ENCODE measurements around the gene EIF2D. TPM values are rescaled to one million over a fixed set of nuclear protein-coding genes. Genes with fewer than 3 reads are reported as not detected.

Gene EIF2D
- total RNA-seq, 3 donors from 2014 or later (not counting 1 experiment from before 2014, with no cell fraction given) = 31.8 to 34.6 (median 32.7) TPM

- Mint-ChIP-seq H3K36me3 (peaks cover 6% of the 10 kb centered on the region), H3K27ac (peak overlapping the region; percentile 44 to 89), H3K4me3 (no peak overlapping the region), H3K9me3 (no peaks in the 10 kb centered on the region), H3K27me3 (ENCODE audit: low read depth in 2 of 2) (no peaks in the 10 kb centered on the region), H3K4me1 (peaks cover 34 to 35% of the 10 kb centered on the region in 2 donors)
- H3K4me3 ChIP-seq (ENCODE audit: low read length) = no peak overlapping the region
- TF ChIP-seq CTCF (IDR thresholded peaks at IDR 0.05) = no peak
- H3K27me3 ChIP-seq (ENCODE audit: control insufficient read depth, insufficient read depth, low read length) = no peaks in the 10 kb centered on the region
- H3K4me1 ChIP-seq (ENCODE audit: control insufficient read depth, insufficient read depth, low read length) = peaks cover 19% of the 10 kb centered on the region
- H3K27ac ChIP-seq (ENCODE audit: low read length) = no peak overlapping the region
- DNase-seq (no peak), ATAC-seq (no peak)
- 95% methylated on average over 7 of the region's 7 CpGs for WGBS (ENCODE audit: insufficient coverage)
- H3K9me3 ChIP-seq (ENCODE audit: control insufficient read depth, insufficient read depth, low read length) = no peaks in the 10 kb centered on the region
- H3K36me3 ChIP-seq (ENCODE audit: control insufficient read depth, insufficient read depth, low read length) = peaks cover 77% of the 10 kb centered on the region
- intact Hi-C loops (cut with micrococcal nuclease) = no loop called here
Measured at GRCh38 chr1:206595581-206596318, 16.5 kb downstream of the EIF2D start.

GRCh38 chr1:206593351-206593925 is 18.8 kb downstream of the EIF2D start:
- peaks cover 6% of the 10 kb centered on the region for H3K36me3 Mint-ChIP-seq
- no peaks in the 10 kb centered on the region for H3K9me3 ChIP-seq (ENCODE audit: control insufficient read depth, insufficient read depth, low read length)
- no peaks in the 10 kb centered on the region for H3K27me3 Mint-ChIP-seq (ENCODE audit: low read depth in 2 of 2)
- H3K4me1 ChIP-seq (ENCODE audit: control insufficient read depth, insufficient read depth, low read length) = peaks cover 30% of the 10 kb centered on the region
- WGBS (ENCODE audit: insufficient coverage) = 97% methylated on average over 6 of the region's 7 CpGs
- DNase-seq (no peak), ATAC-seq (no peak)
- H3K27me3 ChIP-seq (ENCODE audit: control insufficient read depth, insufficient read depth, low read length) = no peaks in the 10 kb centered on the region
- H3K36me3 ChIP-seq (ENCODE audit: control insufficient read depth, insufficient read depth, low read length) = peaks cover 74% of the 10 kb centered on the region
- H3K27ac Mint-ChIP-seq = peak overlapping the region; percentile 89 to 90
- peaks cover 57% of the 10 kb centered on the region in 2 donors for H3K4me1 Mint-ChIP-seq
- no peak overlapping the region for H3K4me3 Mint-ChIP-seq
- no peak overlapping the region for H3K27ac ChIP-seq (ENCODE audit: low read length)
- no peak for TF ChIP-seq CTCF (IDR thresholded peaks at IDR 0.05)
- H3K4me3 ChIP-seq (ENCODE audit: low read length) = no peak overlapping the region
- intact Hi-C loops (cut with micrococcal nuclease) = no loop called here
- H3K9me3 Mint-ChIP-seq = no peaks in the 10 kb centered on the region

- TF ChIP-seq CTCF (IDR thresholded peaks at IDR 0.05) = no peak
- peak overlapping the region; percentile 89 to 90 for H3K27ac Mint-ChIP-seq
- no peak for DNase-seq
- no peak for ATAC-seq
- no peaks in the 10 kb centered on the region for H3K9me3 ChIP-seq (ENCODE audit: control insufficient read depth, insufficient read depth, low read length)
- no peaks in the 10 kb centered on the region for H3K27me3 Mint-ChIP-seq (ENCODE audit: low read depth in 2 of 2)
- peaks cover 1% of the 10 kb centered on the region for H3K36me3 Mint-ChIP-seq
- peaks cover 57 to 59% of the 10 kb centered on the region in 2 donors for H3K4me1 Mint-ChIP-seq
- H3K36me3 ChIP-seq (ENCODE audit: control insufficient read depth, insufficient read depth, low read length) = peaks cover 80% of the 10 kb centered on the region
- H3K27ac ChIP-seq (ENCODE audit: low read length) = no peak overlapping the region
- peaks cover 30% of the 10 kb centered on the region for H3K4me1 ChIP-seq (ENCODE audit: control insufficient read depth, insufficient read depth, low read length)
- intact Hi-C loops (cut with micrococcal nuclease) = no loop called here
- no peak overlapping the region for H3K4me3 Mint-ChIP-seq
- no peaks in the 10 kb centered on the region for H3K27me3 ChIP-seq (ENCODE audit: control insufficient read depth, insufficient read depth, low read length)
- WGBS (ENCODE audit: insufficient coverage) = 95% methylated on average over 9 of the region's 9 CpGs
- no peak overlapping the region for H3K4me3 ChIP-seq (ENCODE audit: low read length)
- no peaks in the 10 kb centered on the region for H3K9me3 Mint-ChIP-seq
Measured at GRCh38 chr1:206591696-206592095, 20.6 kb downstream of the EIF2D start.
